ENCODE measurements around the gene GCK.
"Not testable (repeated sequence)": the region's sequence is repeated elsewhere in the genome, so short reads cannot be mapped to it uniquely, and the experiment has no call there.

GCK gene

GRCh38 chr7:44200163-44200562 lies 10.9 kb upstream of the GCK start:
- H2AFZ ChIP-seq (ENCODE audit: insufficient read depth, low read length, poor library complexity); H2BK5ac ChIP-seq (ENCODE audit: low read depth, low read length, poor library complexity); H2BK120ac ChIP-seq (ENCODE audit: insufficient read depth, low read length, poor library complexity); H3K9ac ChIP-seq (ENCODE audit: low read length); H4K12ac ChIP-seq (ENCODE audit: low read depth, low read length); H3K79me1 ChIP-seq (ENCODE audit: low read length); H3K4me3 ChIP-seq (ENCODE audit: low read depth, low read length); H4K91ac ChIP-seq (ENCODE audit: low read depth, low read length); H3K14ac ChIP-seq (ENCODE audit: low read length); H3K4ac ChIP-seq (ENCODE audit: low read depth, low read length); H3K18ac ChIP-seq (ENCODE audit: low read length); H3K27ac ChIP-seq (ENCODE audit: low read depth, low read length); H3K36me3 ChIP-seq (ENCODE audit: control insufficient read depth in 1 of 2, insufficient read depth in 2 of 2, low read length in 2 of 2); H3K9me3 ChIP-seq (ENCODE audit: insufficient read depth, low read depth, low read length); H3K4me1 ChIP-seq (ENCODE audit: control insufficient read depth in 1 of 2, insufficient read depth in 2 of 2, low read length in 2 of 2); H2BK12ac ChIP-seq (ENCODE audit: low read length); H2AK5ac ChIP-seq (ENCODE audit: low read length); H4K8ac ChIP-seq (ENCODE audit: low read depth, low read length); DNase-seq; H3K4me2 ChIP-seq (ENCODE audit: low read length); H3K27me3 ChIP-seq (ENCODE audit: insufficient read depth, low read length); H3K23ac ChIP-seq (ENCODE audit: low read length): not testable (repeated sequence)
- WGBS (ENCODE audit: extremely low coverage, insufficient coverage, insufficient read length) = no CpG with 5 or more reads among the region's 3 CpGs
- peaks cover 14% of the 10 kb centered on the region for H3K79me2 ChIP-seq (ENCODE audit: control insufficient read depth, insufficient read depth, low read length, poor library complexity)

- H3K9ac ChIP-seq (ENCODE audit: low read length) = no peak overlapping the region
- no peak overlapping the region for H3K4me2 ChIP-seq (ENCODE audit: low read length)
- H3K4ac ChIP-seq (ENCODE audit: low read depth, low read length) = no peak overlapping the region
- H2BK5ac ChIP-seq (ENCODE audit: low read depth, low read length, poor library complexity) = no peak overlapping the region
- no peak overlapping the region for H3K23ac ChIP-seq (ENCODE audit: low read length)
- H3K4me1 ChIP-seq (ENCODE audit: control insufficient read depth in 1 of 2, insufficient read depth in 2 of 2, low read length in 2 of 2) = peaks cover 3 to 4% of the 10 kb centered on the region in 2 experiments
- no peak overlapping the region for H3K14ac ChIP-seq (ENCODE audit: low read length)
- H3K4me3 ChIP-seq (ENCODE audit: low read depth, low read length) = no peak overlapping the region
- no peak overlapping the region for H4K91ac ChIP-seq (ENCODE audit: low read depth, low read length)
- H3K27ac ChIP-seq (ENCODE audit: low read depth, low read length) = no peak overlapping the region
- H3K27me3 ChIP-seq (ENCODE audit: insufficient read depth, low read length) = no peaks in the 10 kb centered on the region
- WGBS (ENCODE audit: extremely low coverage, insufficient coverage, insufficient read length) = 100% methylated on average over 3 of the region's 7 CpGs
- H2AK5ac ChIP-seq (ENCODE audit: low read length) = no peak overlapping the region
- H3K79me1 ChIP-seq (ENCODE audit: low read length) = peaks cover 3% of the 10 kb centered on the region
- no peak overlapping the region for H4K8ac ChIP-seq (ENCODE audit: low read depth, low read length)
- H2BK12ac ChIP-seq (ENCODE audit: low read length) = no peak overlapping the region
- H2AFZ ChIP-seq (ENCODE audit: insufficient read depth, low read length, poor library complexity) = no peak overlapping the region
- H3K36me3 ChIP-seq (ENCODE audit: control insufficient read depth in 1 of 2, insufficient read depth in 2 of 2, low read length in 2 of 2) = no peaks in the 10 kb centered on the region
- peaks cover 9% of the 10 kb centered on the region for H3K79me2 ChIP-seq (ENCODE audit: control insufficient read depth, insufficient read depth, low read length, poor library complexity)
- H3K9me3 ChIP-seq (ENCODE audit: insufficient read depth, low read depth, low read length) = no peaks in the 10 kb centered on the region
- DNase-seq = no peak
- H4K12ac ChIP-seq (ENCODE audit: low read depth, low read length) = no peak overlapping the region
- no peak overlapping the region for H2BK120ac ChIP-seq (ENCODE audit: insufficient read depth, low read length, poor library complexity)
- H3K18ac ChIP-seq (ENCODE audit: low read length) = no peak overlapping the region
Observed at GRCh38 chr7:44197474-44197873, 8.2 kb upstream of the GCK start.

- no peak overlapping the region for H4K91ac ChIP-seq (ENCODE audit: low read depth, low read length)
- no peaks in the 10 kb centered on the region for H3K4me1 ChIP-seq (ENCODE audit: control insufficient read depth in 1 of 2, insufficient read depth in 2 of 2, low read length in 2 of 2)
- H3K79me1 ChIP-seq (ENCODE audit: low read length) = peaks cover 3% of the 10 kb centered on the region
- H3K4me2 ChIP-seq (ENCODE audit: low read length) = no peak overlapping the region
- no peak overlapping the region for H4K8ac ChIP-seq (ENCODE audit: low read depth, low read length)
- H2BK120ac ChIP-seq (ENCODE audit: insufficient read depth, low read length, poor library complexity) = no peak overlapping the region
- no peak overlapping the region for H3K27ac ChIP-seq (ENCODE audit: low read depth, low read length)
- H3K27me3 ChIP-seq (ENCODE audit: insufficient read depth, low read length) = no peaks in the 10 kb centered on the region
- no peak overlapping the region for H2BK12ac ChIP-seq (ENCODE audit: low read length)
- H2AK5ac ChIP-seq (ENCODE audit: low read length) = no peak overlapping the region
- no peaks in the 10 kb centered on the region for H3K9me3 ChIP-seq (ENCODE audit: insufficient read depth, low read depth, low read length)
- H4K12ac ChIP-seq (ENCODE audit: low read depth, low read length) = no peak overlapping the region
- H2AFZ ChIP-seq (ENCODE audit: insufficient read depth, low read length, poor library complexity) = no peak overlapping the region
- H3K18ac ChIP-seq (ENCODE audit: low read length) = no peak overlapping the region
- H3K4me3 ChIP-seq (ENCODE audit: low read depth, low read length) = no peak overlapping the region
- no peak overlapping the region for H3K4ac ChIP-seq (ENCODE audit: low read depth, low read length)
- peaks cover 4% of the 10 kb centered on the region for H3K79me2 ChIP-seq (ENCODE audit: control insufficient read depth, insufficient read depth, low read length, poor library complexity)
- H3K36me3 ChIP-seq (ENCODE audit: control insufficient read depth in 1 of 2, insufficient read depth in 2 of 2, low read length in 2 of 2) = no peaks in the 10 kb centered on the region
- H3K23ac ChIP-seq (ENCODE audit: low read length) = no peak overlapping the region
- peak; percentile 44 to 72 for DNase-seq
- H3K9ac ChIP-seq (ENCODE audit: low read length) = no peak overlapping the region
- no CpG with 5 or more reads among the region's 3 CpGs for WGBS (ENCODE audit: extremely low coverage, insufficient coverage, insufficient read length)
- no peak overlapping the region for H2BK5ac ChIP-seq (ENCODE audit: low read depth, low read length, poor library complexity)
- H3K14ac ChIP-seq (ENCODE audit: low read length) = no peak overlapping the region
Observed at GRCh38 chr7:44196450-44196872, 7.2 kb upstream of the GCK start.

- H2BK120ac ChIP-seq (ENCODE audit: insufficient read depth, low read length, poor library complexity) = no peak overlapping the region
- no peak overlapping the region for H3K4me3 ChIP-seq (ENCODE audit: low read depth, low read length)
- H2AK5ac ChIP-seq (ENCODE audit: low read length) = no peak overlapping the region
- no peak overlapping the region for H4K8ac ChIP-seq (ENCODE audit: low read depth, low read length)
- H3K36me3 ChIP-seq (ENCODE audit: control insufficient read depth in 1 of 2, insufficient read depth in 2 of 2, low read length in 2 of 2) = no peaks in the 10 kb centered on the region
- peaks cover under 1% of the 10 kb centered on the region for H3K79me1 ChIP-seq (ENCODE audit: low read length)
- no peak overlapping the region for H3K23ac ChIP-seq (ENCODE audit: low read length)
- no peaks in the 10 kb centered on the region for H3K9me3 ChIP-seq (ENCODE audit: insufficient read depth, low read depth, low read length)
- no peak overlapping the region for H4K12ac ChIP-seq (ENCODE audit: low read depth, low read length)
- WGBS (ENCODE audit: extremely low coverage, insufficient coverage, insufficient read length) = no CpG with 5 or more reads among the region's 1 CpG
- H3K79me2 ChIP-seq (ENCODE audit: control insufficient read depth, insufficient read depth, low read length, poor library complexity) = peaks cover 1% of the 10 kb centered on the region
- H3K4me2 ChIP-seq (ENCODE audit: low read length) = no peak overlapping the region
- no peak overlapping the region for H3K4ac ChIP-seq (ENCODE audit: low read depth, low read length)
- no peak overlapping the region for H3K27ac ChIP-seq (ENCODE audit: low read depth, low read length)
- H3K9ac ChIP-seq (ENCODE audit: low read length) = no peak overlapping the region
- no peaks in the 10 kb centered on the region for H3K27me3 ChIP-seq (ENCODE audit: insufficient read depth, low read length)
- H2BK12ac ChIP-seq (ENCODE audit: low read length) = no peak overlapping the region
- no peak overlapping the region for H4K91ac ChIP-seq (ENCODE audit: low read depth, low read length)
- no peaks in the 10 kb centered on the region for H3K4me1 ChIP-seq (ENCODE audit: control insufficient read depth in 1 of 2, insufficient read depth in 2 of 2, low read length in 2 of 2)
- no peak overlapping the region for H3K18ac ChIP-seq (ENCODE audit: low read length)
- DNase-seq = no peak
- no peak overlapping the region for H2AFZ ChIP-seq (ENCODE audit: insufficient read depth, low read length, poor library complexity)
- H3K14ac ChIP-seq (ENCODE audit: low read length) = no peak overlapping the region
- no peak overlapping the region for H2BK5ac ChIP-seq (ENCODE audit: low read depth, low read length, poor library complexity)
Observed at GRCh38 chr7:44195889-44196288, 6.7 kb upstream of the GCK start.

All from trophoblast cell (in vitro differentiated cells and primary cell).